ENCODE results near the gene CLRN2.
A peak's percentile ranks its signal among the peaks of the same experiment; 100 is the strongest.

The CLRN2 gene

DNA sequence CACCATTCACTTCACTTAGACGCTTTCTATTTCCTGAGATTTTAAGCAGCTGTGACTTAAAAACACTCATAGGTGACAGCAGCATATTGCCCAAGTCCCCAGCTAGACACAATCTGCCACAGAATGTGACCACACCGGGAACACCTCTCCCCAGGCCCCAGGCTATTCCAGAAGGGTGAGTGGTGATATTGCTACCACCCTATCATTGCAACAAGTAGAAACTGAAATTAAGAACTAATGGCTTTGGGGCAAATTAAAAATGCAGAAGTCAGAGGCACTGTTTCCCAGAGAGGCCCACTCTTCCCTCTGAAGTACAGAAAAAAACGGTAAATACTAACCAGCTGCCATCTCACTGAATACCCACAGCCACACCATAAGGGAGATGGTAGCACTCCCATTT is 38.1 kb upstream of the CLRN2 start:
- no peak overlapping the region for H4K8ac ChIP-seq (ENCODE audit: low read length)
- no peak overlapping the region for H4K91ac ChIP-seq (ENCODE audit: low read length)
- no peak overlapping the region for H3K27ac ChIP-seq (ENCODE audit: low read length, poor library complexity, severe bottlenecking)
- H3K4me2 ChIP-seq (ENCODE audit: low read length, poor library complexity, severe bottlenecking): no peak overlapping the region
- no peak for DNase-seq
- H2BK5ac ChIP-seq (ENCODE audit: low read depth, low read length, poor library complexity, severe bottlenecking): no peak overlapping the region
- H3K4me1 ChIP-seq (ENCODE audit: control insufficient read depth, insufficient read depth, low read depth, low read length): peaks cover 2% of the 10 kb centered on the region
- no peak overlapping the region for H2AK5ac ChIP-seq (ENCODE audit: low read length, severe bottlenecking)
- WGBS: 100% methylated on average over 2 of the region's 3 CpGs
- H3K27me3 ChIP-seq (ENCODE audit: control insufficient read depth in 1 of 2, insufficient read depth in 1 of 2, low read length in 2 of 2): no peaks in the 10 kb centered on the region
- H3K18ac ChIP-seq (ENCODE audit: low read depth in 1 of 2, low read length in 2 of 2): no peak overlapping the region
- no peak overlapping the region for H3K4ac ChIP-seq (ENCODE audit: low read depth in 1 of 2, low read length in 2 of 2)
- no peak overlapping the region for H2BK15ac ChIP-seq (ENCODE audit: low read depth, poor library complexity, severe bottlenecking)
- no peak overlapping the region for H2BK12ac ChIP-seq (ENCODE audit: low read length in 2 of 2)
- no peak overlapping the region for H3K4me3 ChIP-seq (ENCODE audit: insufficient read depth in 1 of 2, low read depth in 1 of 2, low read length in 2 of 2)
- no peak overlapping the region for H3K14ac ChIP-seq (ENCODE audit: low read length in 2 of 2)
- H3K79me1 ChIP-seq (replicated peaks; ENCODE audit: low read length, poor library complexity, severe bottlenecking): no peaks in the 10 kb centered on the region
- H3K9ac ChIP-seq (ENCODE audit: low read length): no peak overlapping the region
- no peak overlapping the region for H2AFZ ChIP-seq (ENCODE audit: low read depth, low read length)
- H3K23ac ChIP-seq (ENCODE audit: low read length in 2 of 2): no peak overlapping the region
- peaks cover 8% of the 10 kb centered on the region for H3K9me3 ChIP-seq (ENCODE audit: control insufficient read depth, low read length)
- peaks cover 0 to 5% of the 10 kb centered on the region in 2 experiments for H3K36me3 ChIP-seq (ENCODE audit: control insufficient read depth in 1 of 2, insufficient read depth in 2 of 2, low read depth in 1 of 2, low read length in 2 of 2)
- no peak overlapping the region for H2BK120ac ChIP-seq (ENCODE audit: low read depth, low read length)

- no peak overlapping the region for H3K23ac ChIP-seq (ENCODE audit: low read length in 2 of 2)
- no peak overlapping the region for H3K4ac ChIP-seq (ENCODE audit: low read depth in 1 of 2, low read length in 2 of 2)
- no peak overlapping the region for H2BK12ac ChIP-seq (ENCODE audit: low read length in 2 of 2)
- H2AK5ac ChIP-seq (ENCODE audit: low read length, severe bottlenecking): no peak overlapping the region
- no peak overlapping the region for H2BK5ac ChIP-seq (ENCODE audit: low read depth, low read length, poor library complexity, severe bottlenecking)
- peak overlapping the region in 1 of 2 experiments; percentile 35 for H3K14ac ChIP-seq (ENCODE audit: low read length in 2 of 2)
- WGBS: 94% methylated on average over 5 of the region's 9 CpGs
- peaks cover 10% of the 10 kb centered on the region for H3K9me3 ChIP-seq (ENCODE audit: control insufficient read depth, low read length)
- DNase-seq: no peak
- H2BK15ac ChIP-seq (ENCODE audit: low read depth, poor library complexity, severe bottlenecking): no peak overlapping the region
- H3K79me1 ChIP-seq (replicated peaks; ENCODE audit: low read length, poor library complexity, severe bottlenecking): no peaks in the 10 kb centered on the region
- no peak overlapping the region for H3K27ac ChIP-seq (ENCODE audit: low read length, poor library complexity, severe bottlenecking)
- H4K91ac ChIP-seq (ENCODE audit: low read length): no peak overlapping the region
- no peak overlapping the region for H4K8ac ChIP-seq (ENCODE audit: low read length)
- no peak overlapping the region for H3K18ac ChIP-seq (ENCODE audit: low read depth in 1 of 2, low read length in 2 of 2)
- H2AFZ ChIP-seq (ENCODE audit: low read depth, low read length): no peak overlapping the region
- H3K4me3 ChIP-seq (ENCODE audit: insufficient read depth in 1 of 2, low read depth in 1 of 2, low read length in 2 of 2): no peak overlapping the region
- H3K4me1 ChIP-seq (ENCODE audit: control insufficient read depth, insufficient read depth, low read depth, low read length): peaks cover 2% of the 10 kb centered on the region
- no peaks in the 10 kb centered on the region for H3K27me3 ChIP-seq (ENCODE audit: control insufficient read depth in 1 of 2, insufficient read depth in 1 of 2, low read length in 2 of 2)
- no peak overlapping the region for H3K9ac ChIP-seq (ENCODE audit: low read length)
- no peak overlapping the region for H2BK120ac ChIP-seq (ENCODE audit: low read depth, low read length)
- H3K4me2 ChIP-seq (ENCODE audit: low read length, poor library complexity, severe bottlenecking): no peak overlapping the region
- peaks cover 0 to 12% of the 10 kb centered on the region in 2 experiments for H3K36me3 ChIP-seq (ENCODE audit: control insufficient read depth in 1 of 2, insufficient read depth in 2 of 2, low read depth in 1 of 2, low read length in 2 of 2)
These were observed 37.0 kb upstream of the CLRN2 start for GRCh38 chr4:17477774-17478472.

GRCh38 chr4:17480210-17480927 is 34.6 kb upstream of the CLRN2 start:
- Histone ChIP-seq H3K79me1 (replicated peaks; ENCODE audit: low read length, poor library complexity, severe bottlenecking) (no peaks in the 10 kb centered on the region), H3K23ac (ENCODE audit: low read length in 2 of 2) (no peak overlapping the region), H4K91ac (ENCODE audit: low read length) (no peak overlapping the region), H3K4me2 (ENCODE audit: low read length, poor library complexity, severe bottlenecking) (no peak overlapping the region), H3K4me3 (ENCODE audit: insufficient read depth in 1 of 2, low read depth in 1 of 2, low read length in 2 of 2) (no peak overlapping the region), H3K18ac (ENCODE audit: low read depth in 1 of 2, low read length in 2 of 2) (no peak overlapping the region), H3K9me3 (ENCODE audit: control insufficient read depth, low read length) (peaks cover 10% of the 10 kb centered on the region), H2BK15ac (ENCODE audit: low read depth, poor library complexity, severe bottlenecking) (no peak overlapping the region), H3K36me3 (ENCODE audit: control insufficient read depth in 1 of 2, insufficient read depth in 2 of 2, low read depth in 1 of 2, low read length in 2 of 2) (peaks cover 4 to 29% of the 10 kb centered on the region in 2 experiments), H3K14ac (ENCODE audit: low read length in 2 of 2) (no peak overlapping the region), H2BK120ac (ENCODE audit: low read depth, low read length) (no peak overlapping the region), H4K8ac (ENCODE audit: low read length) (no peak overlapping the region), H2AK5ac (ENCODE audit: low read length, severe bottlenecking) (no peak overlapping the region), H2BK5ac (ENCODE audit: low read depth, low read length, poor library complexity, severe bottlenecking) (no peak overlapping the region), H3K27ac (ENCODE audit: low read length, poor library complexity, severe bottlenecking) (no peak overlapping the region), H2BK12ac (ENCODE audit: low read length in 2 of 2) (no peak overlapping the region), H2AFZ (ENCODE audit: low read depth, low read length) (no peak overlapping the region), H3K9ac (ENCODE audit: low read length) (no peak overlapping the region), H3K4ac (ENCODE audit: low read depth in 1 of 2, low read length in 2 of 2) (no peak overlapping the region), H3K4me1 (ENCODE audit: control insufficient read depth, insufficient read depth, low read depth, low read length) (no peaks in the 10 kb centered on the region), H3K27me3 (ENCODE audit: control insufficient read depth in 1 of 2, insufficient read depth in 1 of 2, low read length in 2 of 2) (no peaks in the 10 kb centered on the region)
- no peak for DNase-seq
- WGBS: 83% methylated on average over 5 of the region's 7 CpGs

DNA sequence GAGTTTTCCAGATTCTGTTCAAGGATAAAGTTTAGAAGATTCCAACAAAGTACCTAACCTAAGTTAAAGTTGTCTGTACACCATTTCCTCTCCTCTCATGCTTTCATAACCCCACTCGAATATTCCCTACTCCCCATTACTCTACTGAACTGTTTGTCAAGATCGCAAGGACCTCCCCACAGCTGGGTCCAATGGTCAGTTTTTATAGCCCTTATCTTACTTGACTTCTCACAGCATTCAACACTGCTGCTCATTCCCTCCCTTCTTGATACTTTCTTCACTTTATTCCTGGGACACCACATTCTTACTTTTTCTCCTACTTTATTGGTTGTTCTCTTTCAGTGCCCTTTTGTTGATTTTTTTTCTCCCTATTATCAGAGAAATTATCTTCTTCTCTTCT is 34.0 kb upstream of the CLRN2 start:
- no peak overlapping the region for H3K4me2 ChIP-seq (ENCODE audit: low read length, poor library complexity, severe bottlenecking)
- H3K14ac ChIP-seq (ENCODE audit: low read length in 2 of 2): no peak overlapping the region
- no peak overlapping the region for H3K27ac ChIP-seq (ENCODE audit: low read length, poor library complexity, severe bottlenecking)
- no peak overlapping the region for H2BK120ac ChIP-seq (ENCODE audit: low read depth, low read length)
- no peak overlapping the region for H3K23ac ChIP-seq (ENCODE audit: low read length in 2 of 2)
- no peak overlapping the region for H3K4me3 ChIP-seq (ENCODE audit: insufficient read depth in 1 of 2, low read depth in 1 of 2, low read length in 2 of 2)
- no peak overlapping the region for H3K9ac ChIP-seq (ENCODE audit: low read length)
- no peak overlapping the region for H2AK5ac ChIP-seq (ENCODE audit: low read length, severe bottlenecking)
- H2BK5ac ChIP-seq (ENCODE audit: low read depth, low read length, poor library complexity, severe bottlenecking): no peak overlapping the region
- H3K4me1 ChIP-seq (ENCODE audit: control insufficient read depth, insufficient read depth, low read depth, low read length): no peaks in the 10 kb centered on the region
- H3K4ac ChIP-seq (ENCODE audit: low read depth in 1 of 2, low read length in 2 of 2): no peak overlapping the region
- H2BK12ac ChIP-seq (ENCODE audit: low read length in 2 of 2): no peak overlapping the region
- H2AFZ ChIP-seq (ENCODE audit: low read depth, low read length): no peak overlapping the region
- peaks cover 10% of the 10 kb centered on the region for H3K9me3 ChIP-seq (ENCODE audit: control insufficient read depth, low read length)
- no peak overlapping the region for H3K18ac ChIP-seq (ENCODE audit: low read depth in 1 of 2, low read length in 2 of 2)
- H3K27me3 ChIP-seq (ENCODE audit: control insufficient read depth in 1 of 2, insufficient read depth in 1 of 2, low read length in 2 of 2): no peaks in the 10 kb centered on the region
- no peak overlapping the region for H2BK15ac ChIP-seq (ENCODE audit: low read depth, poor library complexity, severe bottlenecking)
- no peak overlapping the region for H4K91ac ChIP-seq (ENCODE audit: low read length)
- 93% methylated on average over 2 of the region's 2 CpGs for WGBS
- H4K8ac ChIP-seq (ENCODE audit: low read length): no peak overlapping the region
- H3K79me1 ChIP-seq (replicated peaks; ENCODE audit: low read length, poor library complexity, severe bottlenecking): no peaks in the 10 kb centered on the region
- H3K36me3 ChIP-seq (ENCODE audit: control insufficient read depth in 1 of 2, insufficient read depth in 2 of 2, low read depth in 1 of 2, low read length in 2 of 2): peaks cover 4 to 32% of the 10 kb centered on the region in 2 experiments
- no peak for DNase-seq
